AG09309 (cell line): ENCODE results near the gene DUSP28.

Experiments
- DNase-seq: peaks from one replicate; pipeline ENCODE4 v3.0.0-alpha.2; 2010; ENCODE audit warnings: low read depth
- H3K4me3 ChIP-seq: 2 replicates; pipeline ENCODE4 v1.5.1; 2011; ENCODE audit warnings: mild to moderate bottlenecking, low read depth, low read length, moderate library complexity; ENCODE audit not compliant: control insufficient read depth
- TF ChIP-seq, protein P1 (sequence below): IDR thresholded peaks from 2 replicates; pipeline ENCODE4 v1.5.1; 2011; ENCODE audit warnings: mild to moderate bottlenecking, low read depth, low read length, inconsistent platforms; ENCODE audit not compliant: insufficient read depth, control insufficient read depth; ENCODE audit errors: missing control alignments

Gene DUSP28

DNA sequence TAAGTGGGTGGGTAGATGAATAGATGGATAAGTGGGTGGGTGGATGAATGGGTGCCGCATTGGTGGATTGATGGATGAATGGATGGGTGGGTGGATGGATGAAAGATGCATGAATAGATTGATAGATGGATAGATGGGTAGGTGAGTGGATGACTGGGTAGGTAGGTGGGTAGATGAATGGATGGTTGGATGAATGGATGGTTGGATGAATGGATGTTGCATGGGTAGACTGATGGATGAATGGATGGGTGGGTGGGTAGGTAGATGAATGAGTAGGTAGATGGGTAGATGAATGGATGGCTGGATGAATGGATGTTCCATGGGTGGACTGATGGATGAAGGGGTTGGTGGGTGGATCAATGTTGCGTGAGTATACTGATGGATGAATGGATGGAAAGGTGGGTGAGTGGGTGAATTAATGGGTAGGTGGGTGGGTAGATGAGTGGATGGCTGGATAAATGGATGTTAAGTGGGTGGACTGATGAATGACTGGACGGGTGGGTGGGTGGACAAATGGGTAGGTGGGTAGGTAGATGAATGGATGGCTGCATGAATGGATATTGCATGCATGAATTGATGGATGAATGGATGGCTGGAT lies 32.9 kb upstream of the DUSP28 start:
- TF ChIP-seq, protein P1, sequence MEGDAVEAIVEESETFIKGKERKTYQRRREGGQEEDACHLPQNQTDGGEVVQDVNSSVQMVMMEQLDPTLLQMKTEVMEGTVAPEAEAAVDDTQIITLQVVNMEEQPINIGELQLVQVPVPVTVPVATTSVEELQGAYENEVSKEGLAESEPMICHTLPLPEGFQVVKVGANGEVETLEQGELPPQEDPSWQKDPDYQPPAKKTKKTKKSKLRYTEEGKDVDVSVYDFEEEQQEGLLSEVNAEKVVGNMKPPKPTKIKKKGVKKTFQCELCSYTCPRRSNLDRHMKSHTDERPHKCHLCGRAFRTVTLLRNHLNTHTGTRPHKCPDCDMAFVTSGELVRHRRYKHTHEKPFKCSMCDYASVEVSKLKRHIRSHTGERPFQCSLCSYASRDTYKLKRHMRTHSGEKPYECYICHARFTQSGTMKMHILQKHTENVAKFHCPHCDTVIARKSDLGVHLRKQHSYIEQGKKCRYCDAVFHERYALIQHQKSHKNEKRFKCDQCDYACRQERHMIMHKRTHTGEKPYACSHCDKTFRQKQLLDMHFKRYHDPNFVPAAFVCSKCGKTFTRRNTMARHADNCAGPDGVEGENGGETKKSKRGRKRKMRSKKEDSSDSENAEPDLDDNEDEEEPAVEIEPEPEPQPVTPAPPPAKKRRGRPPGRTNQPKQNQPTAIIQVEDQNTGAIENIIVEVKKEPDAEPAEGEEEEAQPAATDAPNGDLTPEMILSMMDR = no peak
- no peak overlapping the region for H3K4me3 ChIP-seq

DNA sequence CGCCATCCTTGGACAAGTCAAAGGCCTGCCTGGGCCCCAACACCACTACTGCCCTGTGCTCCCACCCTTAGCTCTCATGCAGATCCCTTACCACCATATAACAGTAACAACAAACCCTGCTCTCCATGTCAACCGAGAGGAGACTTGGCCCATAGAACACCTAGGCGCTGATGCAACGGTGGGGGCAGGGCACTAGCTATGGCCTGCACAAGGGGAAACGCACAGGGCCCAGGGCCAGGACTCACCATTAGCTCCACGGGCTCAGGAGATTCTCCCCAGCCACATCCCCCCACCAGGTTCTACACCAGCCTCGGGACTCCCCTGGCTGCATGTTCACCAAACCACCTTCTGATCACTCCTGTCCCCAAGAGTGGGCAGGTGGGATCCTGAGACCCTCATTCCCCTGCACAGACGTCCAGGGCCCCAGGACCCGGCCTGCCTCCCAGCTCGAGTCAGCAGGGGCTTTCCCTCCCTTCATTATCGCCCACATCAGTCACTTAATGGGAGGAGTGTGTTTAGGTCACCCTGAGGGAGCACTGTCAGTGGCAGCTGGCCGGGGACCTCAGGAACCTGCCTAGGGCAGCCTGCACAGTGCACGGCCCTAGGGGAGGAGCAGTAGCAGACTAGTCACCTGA lies 31.6 kb upstream of the DUSP28 start:
- H3K4me3 ChIP-seq = no peak overlapping the region
- TF ChIP-seq, protein P1 = no peak
- no peak for DNase-seq

More for the DNA sequence above, 32.9 kb upstream of the DUSP28 start:
- DNase-seq = no peak

DNA sequence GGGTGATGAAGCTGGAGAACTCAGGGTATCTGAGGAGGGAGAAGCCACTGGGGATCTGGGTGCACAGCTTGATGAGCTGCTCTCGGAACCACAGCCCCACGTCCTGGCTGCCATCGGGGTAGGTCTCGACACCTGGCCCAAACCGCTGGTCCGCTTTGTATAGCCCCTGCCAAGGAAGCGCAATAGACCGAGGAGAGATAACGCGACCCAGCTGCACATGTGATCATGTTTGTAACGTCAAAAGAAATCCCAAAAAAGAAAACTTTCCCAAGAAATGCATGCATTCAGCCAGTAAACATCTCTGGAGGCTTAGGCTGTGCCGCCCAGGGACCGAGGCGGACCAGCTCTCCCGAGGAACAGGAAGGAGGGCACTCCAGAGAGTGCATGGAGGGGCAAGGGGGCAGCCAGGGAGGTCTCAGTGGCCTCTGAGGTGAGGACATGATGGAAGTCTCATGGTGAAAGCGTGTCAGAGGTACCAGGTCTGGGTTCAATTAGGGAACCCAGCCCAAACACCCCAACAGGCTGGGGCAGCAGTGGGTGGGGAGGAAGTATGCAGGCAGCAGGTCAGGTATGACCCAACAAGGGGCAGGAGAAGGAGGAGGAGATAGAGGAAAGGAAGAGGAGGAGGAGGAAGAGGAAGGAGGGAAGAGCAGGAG lies 30.7 kb upstream of the DUSP28 start:
- TF ChIP-seq, protein P1 = no peak
- H3K4me3 ChIP-seq = no peak overlapping the region
- no peak for DNase-seq

DNA sequence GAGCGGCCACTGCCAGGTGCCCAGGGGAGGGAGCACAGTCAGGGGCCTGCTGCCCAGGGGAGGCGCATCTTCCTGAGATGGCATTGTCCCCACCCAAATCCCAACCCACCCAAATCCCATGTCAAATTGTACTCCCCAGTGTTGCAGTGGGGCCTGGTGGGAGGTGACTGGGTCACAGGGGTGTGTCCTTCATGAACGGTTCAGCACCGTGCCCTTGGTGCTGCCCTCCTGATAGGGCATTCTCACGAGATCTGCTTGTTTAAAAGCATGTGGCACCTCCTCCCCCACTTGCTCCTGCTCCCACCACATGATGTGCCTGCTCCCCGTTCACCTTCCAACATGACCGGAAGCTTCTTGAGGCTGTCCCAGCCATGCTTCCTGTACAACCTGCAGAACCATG lies 30.0 kb upstream of the DUSP28 start:
- TF ChIP-seq, protein P1 = no peak
- no peak for DNase-seq
- no peak overlapping the region for H3K4me3 ChIP-seq

DNA sequence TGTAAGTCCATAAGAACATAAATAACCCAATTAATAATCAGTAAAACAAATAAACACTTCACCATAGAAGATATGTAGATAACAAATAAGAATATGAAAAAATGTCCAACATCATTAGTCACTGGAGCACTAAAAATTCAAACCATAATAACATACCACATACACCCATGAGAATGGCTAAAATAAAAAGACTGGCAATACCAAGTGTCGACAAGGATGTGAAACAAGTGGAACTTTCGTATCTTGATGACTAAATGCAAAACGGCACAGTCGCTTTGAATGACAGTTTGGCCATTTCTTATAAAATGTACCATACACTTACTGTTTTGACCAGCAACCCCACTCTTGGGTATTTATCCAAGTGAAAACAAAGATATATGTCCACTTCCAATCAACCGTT lies 29.1 kb upstream of the DUSP28 start:
- TF ChIP-seq, protein P1 = no peak
- no peak for DNase-seq
- no peak overlapping the region for H3K4me3 ChIP-seq

DNA sequence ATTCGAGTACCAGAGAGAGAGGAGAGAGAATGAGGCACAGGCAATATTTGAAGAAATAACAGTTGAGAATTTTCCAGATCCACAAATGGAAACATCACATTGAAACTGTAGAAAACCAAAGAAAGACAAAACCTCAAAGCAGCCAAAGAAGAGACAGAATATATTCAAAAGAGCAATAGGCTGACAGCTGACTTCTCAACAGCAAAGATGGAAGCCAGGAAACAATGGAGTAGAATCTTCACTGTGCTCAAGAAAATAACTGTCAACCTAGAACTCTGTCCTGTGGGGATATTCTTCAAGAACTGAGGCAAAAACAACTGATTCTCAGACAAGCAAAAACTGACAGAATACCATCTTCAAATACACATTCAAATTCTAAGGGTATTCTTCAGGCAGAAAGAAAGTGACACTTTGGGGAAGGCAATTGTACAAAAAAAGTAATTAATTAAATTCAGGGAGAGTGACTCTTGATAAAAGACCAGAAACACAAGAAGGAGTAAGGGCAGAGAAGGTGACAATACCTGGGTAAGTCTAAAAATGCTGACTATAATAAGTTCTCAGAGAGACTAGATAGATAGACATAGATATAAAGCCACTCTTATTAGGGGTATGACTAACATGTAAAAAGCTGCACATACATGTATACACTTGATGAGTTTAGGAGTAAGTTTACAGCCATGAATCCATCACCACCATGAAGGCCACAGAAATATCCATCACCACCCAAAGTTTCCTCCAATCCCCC lies 28.0 kb upstream of the DUSP28 start:
- TF ChIP-seq, protein P1 = no peak
- DNase-seq = no peak
- H3K4me3 ChIP-seq = no peak overlapping the region
